ENCODE data around the gene CMSS1. TPM values are rescaled to one million over a fixed set of nuclear protein-coding genes. Genes with fewer than 3 reads are reported as not detected.

Gene CMSS1
- total RNA-seq, 1 experiment from 2014 or later = 64.1 TPM

GRCh38 chr3:100003609-100004503, 186.2 kb downstream of the CMSS1 start:
- no peak overlapping the region for H3K4me3 ChIP-seq (replicated peaks in 1 of 2; ENCODE audit: low read depth in 1 of 2, low read length in 2 of 2)
- no peak overlapping the region for H3K4me2 ChIP-seq (ENCODE audit: low read length)
- ATAC-seq (no peak), DNase-seq (ENCODE audit: low read depth, low spot score) (no peak)
- TF ChIP-seq CBX3 (IDR thresholded peaks at IDR 0.05; ENCODE audit: low read depth) = no peak
- no peak for TF ChIP-seq CEBPB (IDR thresholded peaks at IDR 0.05; ENCODE audit: low read depth)
- TF ChIP-seq SRF (IDR thresholded peaks at IDR 0.05; ENCODE audit: low read depth) = no peak
- TF ChIP-seq SIN3A (IDR thresholded peaks at IDR 0.05; ENCODE audit: low read depth) = no peak
- TF ChIP-seq ZBTB33 (IDR thresholded peaks at IDR 0.05; ENCODE audit: extremely low read depth, insufficient replicate concordance, low read length) = no peak
- H2AFZ ChIP-seq (ENCODE audit: low read depth, low read length, poor library complexity, severe bottlenecking) = no peak overlapping the region
- H4K20me1 ChIP-seq (ENCODE audit: insufficient read depth) = no peaks in the 10 kb centered on the region
- H3K9me2 ChIP-seq (ENCODE audit: insufficient read depth) = no peaks in the 10 kb centered on the region
- no peaks in the 10 kb centered on the region for H3K27me3 ChIP-seq (ENCODE audit: insufficient read depth, low read length)
- ChIA-PET POLR2A (no interaction called here), CTCF (no interaction called here), RAD21 (ENCODE audit: low non-redundant PET in 1 of 2, low total read pairs in 2 of 2, uncharacterized antibody in 2 of 2, unreplicated experiment in 2 of 2) (no interaction called here)
- H3K9ac ChIP-seq (ENCODE audit: low read length) = no peak overlapping the region
- intact Hi-C loops (cut with micrococcal nuclease) = no loop called here
- peaks cover 10 to 23% of the 10 kb centered on the region in 2 experiments for H3K4me1 ChIP-seq (ENCODE audit: control insufficient read depth in 1 of 2, insufficient read depth in 2 of 2, low read length in 2 of 2)
- no peaks in the 10 kb centered on the region for H3K36me3 ChIP-seq (ENCODE audit: control insufficient read depth in 1 of 2, insufficient read depth in 2 of 2, low read length in 2 of 2)
- no peaks in the 10 kb centered on the region for H3K9me3 ChIP-seq (ENCODE audit: control insufficient read depth in 1 of 2, insufficient read depth in 1 of 2, low read depth in 1 of 2, low read length in 2 of 2)
- H3K27ac ChIP-seq (ENCODE audit: low read depth, low read length) = no peak overlapping the region
- no peaks in the 10 kb centered on the region for H3K79me2 ChIP-seq (ENCODE audit: insufficient read depth, low read length)
- BruUV-seq (replicated peaks) = no TSS peak

- H3K4me3 ChIP-seq (replicated peaks in 1 of 2; ENCODE audit: low read depth in 1 of 2, low read length in 2 of 2) = no peak overlapping the region
- H3K27me3 ChIP-seq (ENCODE audit: insufficient read depth, low read length) = no peaks in the 10 kb centered on the region
- RAD21 ChIA-PET (ENCODE audit: low non-redundant PET in 1 of 2, low total read pairs in 2 of 2, uncharacterized antibody in 2 of 2, unreplicated experiment in 2 of 2) = no interaction called here
- H3K9me3 ChIP-seq (ENCODE audit: control insufficient read depth in 1 of 2, insufficient read depth in 1 of 2, low read depth in 1 of 2, low read length in 2 of 2) = no peaks in the 10 kb centered on the region
- H4K20me1 ChIP-seq (ENCODE audit: insufficient read depth) = no peaks in the 10 kb centered on the region
- H3K4me1 ChIP-seq (ENCODE audit: control insufficient read depth in 1 of 2, insufficient read depth in 2 of 2, low read length in 2 of 2) = peaks cover 10 to 23% of the 10 kb centered on the region in 2 experiments
- H3K79me2 ChIP-seq (ENCODE audit: insufficient read depth, low read length) = no peaks in the 10 kb centered on the region
- intact Hi-C loops (cut with micrococcal nuclease) = no loop called here
- no TSS peak for BruUV-seq (replicated peaks)
- H3K36me3 ChIP-seq (ENCODE audit: control insufficient read depth in 1 of 2, insufficient read depth in 2 of 2, low read length in 2 of 2) = no peaks in the 10 kb centered on the region
- no peak overlapping the region for H3K4me2 ChIP-seq (ENCODE audit: low read length)
- H3K9ac ChIP-seq (ENCODE audit: low read length) = no peak overlapping the region
- no peak overlapping the region for H2AFZ ChIP-seq (ENCODE audit: low read depth, low read length, poor library complexity, severe bottlenecking)
- POLR2A ChIA-PET = no interaction called here
- H3K27ac ChIP-seq (ENCODE audit: low read depth, low read length) = no peak overlapping the region
- ATAC-seq (no peak), DNase-seq (ENCODE audit: low read depth, low spot score) (no peak)
- CTCF ChIA-PET = no interaction called here
- no peaks in the 10 kb centered on the region for H3K9me2 ChIP-seq (ENCODE audit: insufficient read depth)
- TF ChIP-seq CBX3 (IDR thresholded peaks at IDR 0.05; ENCODE audit: low read depth) (no peak), EGR1 (IDR thresholded peaks at IDR 0.05; ENCODE audit: low read depth) (no peak), ATF3 (IDR thresholded peaks at IDR 0.05) (no peak), ZNF274 (IDR thresholded peaks at IDR 0.05; ENCODE audit: low read depth, low read length) (no peak), ZFX (IDR thresholded peaks at IDR 0.05) (no peak), POLR2A (IDR thresholded peaks at IDR 0.05; ENCODE audit: borderline replicate concordance, extremely low read depth, insufficient read depth, insufficient read length) (no peak), JUND (IDR thresholded peaks at IDR 0.05) (no peak), ZBTB33 (IDR thresholded peaks at IDR 0.05; ENCODE audit: extremely low read depth, insufficient replicate concordance, low read length) (no peak), SIN3A (IDR thresholded peaks at IDR 0.05; ENCODE audit: low read depth) (no peak), SRF (IDR thresholded peaks at IDR 0.05; ENCODE audit: low read depth) (no peak)
These were observed 187.3 kb downstream of the CMSS1 start for GRCh38 chr3:100004931-100005330.
